Tongue (tissue), 2 donors: ENCODE results near the gene GFER. TPM values are rescaled to one million over a fixed set of nuclear protein-coding genes. Genes with fewer than 3 reads are reported as not detected.
"Not testable (repeated sequence)": the region's sequence is repeated elsewhere in the genome, so short reads cannot be mapped to it uniquely, and the experiment has no call there.

ENCODE experiments used
- DNase-seq: peaks from one replicate; pipeline ENCODE4 v3.0.0-alpha.2; 2015
- total RNA-seq: library from RNA; depleted of rRNA; stranded (reverse); fragments of >200 nt; gene quantifications from one replicate; pipeline ENCODE4 v1.2.3, GENCODE V29; 2014

Gene GFER
- total RNA-seq, 1 donor from 2014 or later = 10.2 TPM

- peak; percentile 57 for DNase-seq
Measured at GRCh38 chr16:2026461-2027023, 42.5 kb downstream of the GFER start, which contains the start of gene NHERF2. NHERF2 (plus strand) TSS chr16:2026902; CDS start chr16:2027006, 104 bp downstream.

DNA sequence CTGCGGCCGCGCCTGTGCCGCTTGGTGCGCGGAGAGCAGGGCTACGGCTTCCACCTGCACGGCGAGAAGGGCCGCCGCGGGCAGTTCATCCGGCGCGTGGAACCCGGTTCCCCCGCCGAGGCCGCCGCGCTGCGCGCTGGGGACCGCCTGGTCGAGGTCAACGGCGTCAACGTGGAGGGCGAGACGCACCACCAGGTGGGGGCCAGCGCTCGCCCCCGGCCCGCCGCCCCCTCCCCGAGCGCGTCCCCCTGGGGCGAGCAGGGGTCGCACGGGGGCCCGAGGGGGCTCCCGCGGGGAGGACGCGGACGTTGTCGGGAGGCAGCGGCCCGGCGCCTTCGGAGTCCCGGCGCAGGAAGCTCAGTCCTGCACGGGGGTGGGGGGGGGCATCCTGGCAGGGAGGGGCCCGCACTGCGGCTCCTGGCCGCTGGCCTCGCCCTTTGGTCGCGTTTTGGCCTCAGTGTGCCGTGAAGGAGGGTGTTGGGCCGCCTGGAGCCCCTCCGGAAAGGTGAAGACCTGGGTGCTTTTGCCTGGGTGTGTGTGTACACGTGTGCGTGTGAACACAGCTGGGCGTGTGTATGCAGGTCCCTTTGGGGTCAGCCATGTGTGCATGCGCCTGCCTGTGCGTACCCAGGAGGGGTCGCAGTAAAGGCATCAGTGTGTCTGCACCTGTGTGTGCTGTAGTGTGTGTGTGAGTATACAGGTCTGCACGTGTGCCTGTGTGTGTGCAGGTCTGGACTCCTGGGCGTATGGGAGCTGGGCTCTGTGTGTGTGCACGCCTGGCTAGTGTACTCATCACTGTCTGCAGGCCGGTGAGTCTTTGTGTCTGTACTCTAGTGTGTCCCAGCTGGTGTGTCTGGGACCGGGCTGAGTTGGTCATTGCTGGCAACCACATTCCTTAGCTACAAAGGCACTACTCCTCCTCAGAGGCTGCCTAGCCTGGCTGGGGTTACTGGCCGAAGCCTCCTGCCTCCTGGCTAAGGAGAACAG lies 43.3 kb downstream of the GFER start:
- peak; percentile 15 for DNase-seq

DNA sequence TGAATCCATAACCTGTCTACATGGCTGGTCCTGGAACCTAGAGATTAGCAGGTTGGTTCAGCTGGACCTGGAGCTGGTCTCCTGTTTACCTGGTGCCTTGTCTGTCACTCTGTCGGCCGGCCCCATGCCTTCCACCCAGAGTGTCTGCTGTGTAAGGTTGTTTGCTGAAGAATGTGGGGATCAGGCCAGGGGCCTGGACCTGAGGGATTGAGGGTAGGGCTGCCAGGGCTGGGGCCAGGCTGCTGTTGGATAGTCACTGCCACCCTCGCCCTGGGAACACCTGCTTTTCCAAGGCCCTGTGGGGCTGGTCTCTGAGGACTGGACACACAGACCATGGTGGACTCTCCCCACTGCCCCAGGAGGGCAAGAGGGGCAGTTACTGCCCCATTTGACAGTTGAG lies 44.2 kb downstream of the GFER start:
- no peak for DNase-seq

- no peak for DNase-seq
Measured at GRCh38 chr16:2028620-2029220, 44.7 kb downstream of the GFER start.

- no peak for DNase-seq
Measured at GRCh38 chr16:2029350-2029749, 45.4 kb downstream of the GFER start.

DNA sequence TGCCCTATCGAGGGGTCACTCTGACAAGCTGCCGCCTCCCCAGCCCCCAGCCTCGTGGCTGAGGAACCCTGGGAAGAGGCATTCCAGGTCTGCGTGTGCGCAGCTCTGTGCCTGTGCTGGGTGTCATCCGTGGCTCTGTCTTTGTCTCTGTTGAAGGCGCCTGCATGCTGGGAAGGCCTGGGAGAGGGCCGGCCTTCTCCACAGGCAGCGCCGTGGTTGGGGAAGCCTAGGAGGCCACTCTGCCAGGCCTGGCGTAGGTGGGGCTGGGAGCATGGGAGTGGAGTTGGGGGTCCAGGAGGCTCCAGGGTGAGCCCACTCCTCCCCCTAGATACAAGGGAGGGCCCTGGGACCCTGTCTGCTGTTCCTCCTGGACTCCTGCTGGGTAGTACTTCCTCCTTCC lies 46.0 kb downstream of the GFER start:
- no peak for DNase-seq

DNA sequence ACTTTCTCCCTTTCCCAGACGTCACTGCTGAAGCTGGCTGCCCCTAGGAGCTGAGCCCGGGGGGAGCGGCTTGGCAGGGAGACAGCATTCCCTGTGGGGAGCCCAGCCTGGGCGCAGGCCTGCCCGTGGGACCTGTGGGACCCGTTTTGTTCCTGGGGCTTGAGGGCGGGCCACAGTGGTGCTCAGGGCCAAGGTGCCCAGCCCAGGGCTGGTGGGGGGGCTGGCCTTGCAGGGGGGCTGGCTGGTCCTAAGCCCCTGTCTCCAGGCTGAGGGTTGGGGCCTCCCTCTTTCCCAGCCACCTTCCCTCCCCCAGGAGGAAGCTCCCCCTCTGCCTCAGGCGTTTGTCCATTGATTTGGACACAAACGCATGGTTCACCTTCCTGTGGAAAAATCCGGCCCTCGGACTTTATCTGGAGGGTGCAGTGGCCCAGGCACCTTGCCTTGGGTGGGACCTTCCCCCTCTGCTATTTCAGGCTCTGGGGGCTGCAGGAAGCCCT lies 47.1 kb downstream of the GFER start:
- DNase-seq = no peak

GRCh38 chr16:2032285-2033056 lies 48.5 kb downstream of the GFER start:
- DNase-seq = peak; percentile 47

DNA sequence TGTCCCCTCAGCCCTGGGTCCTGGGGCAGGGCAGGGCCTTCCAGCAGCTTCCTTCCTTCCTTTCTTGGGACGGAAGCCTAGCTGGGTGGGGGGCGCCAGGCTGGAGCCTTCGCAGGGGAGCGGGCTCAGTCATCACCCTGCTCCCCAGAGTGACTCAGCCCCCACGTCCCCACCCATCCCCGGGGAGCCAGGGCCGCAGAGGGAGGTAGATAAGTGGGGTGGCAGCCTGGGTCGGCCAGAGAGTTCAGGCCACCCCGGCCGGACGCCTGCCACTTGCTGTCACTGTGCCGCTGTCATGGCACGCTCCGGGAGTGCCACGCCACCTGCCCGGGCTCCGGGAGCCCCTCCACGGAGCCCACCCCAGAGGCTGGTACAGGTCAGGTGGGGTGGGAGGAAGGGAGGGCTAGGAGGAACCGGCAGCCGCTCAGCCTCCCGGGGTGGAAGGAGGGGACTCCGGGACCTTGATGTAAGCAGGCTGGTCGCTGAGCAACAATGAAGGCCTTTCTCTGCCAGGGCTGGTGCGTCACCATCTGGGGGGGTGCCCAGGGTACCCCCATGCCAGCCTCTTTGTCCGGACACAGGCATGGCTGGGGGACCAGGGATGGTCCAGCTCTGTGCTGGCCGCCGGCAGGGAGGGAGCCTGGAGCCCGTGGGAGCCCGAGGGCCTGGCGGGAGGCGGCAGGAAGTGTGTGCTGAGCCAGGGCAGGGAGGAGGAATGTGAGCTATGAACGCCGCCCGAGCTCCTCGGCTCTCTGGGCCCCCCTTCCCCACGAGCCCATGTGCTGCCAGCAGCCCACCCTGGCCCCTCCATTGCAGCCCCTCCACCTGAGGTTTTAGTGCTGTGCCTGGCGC lies 49.3 kb downstream of the GFER start:
- peak; percentile 75 for DNase-seq

- DNase-seq = not testable (repeated sequence)
Measured at GRCh38 chr16:2033909-2034695, 50.1 kb downstream of the GFER start.

DNA sequence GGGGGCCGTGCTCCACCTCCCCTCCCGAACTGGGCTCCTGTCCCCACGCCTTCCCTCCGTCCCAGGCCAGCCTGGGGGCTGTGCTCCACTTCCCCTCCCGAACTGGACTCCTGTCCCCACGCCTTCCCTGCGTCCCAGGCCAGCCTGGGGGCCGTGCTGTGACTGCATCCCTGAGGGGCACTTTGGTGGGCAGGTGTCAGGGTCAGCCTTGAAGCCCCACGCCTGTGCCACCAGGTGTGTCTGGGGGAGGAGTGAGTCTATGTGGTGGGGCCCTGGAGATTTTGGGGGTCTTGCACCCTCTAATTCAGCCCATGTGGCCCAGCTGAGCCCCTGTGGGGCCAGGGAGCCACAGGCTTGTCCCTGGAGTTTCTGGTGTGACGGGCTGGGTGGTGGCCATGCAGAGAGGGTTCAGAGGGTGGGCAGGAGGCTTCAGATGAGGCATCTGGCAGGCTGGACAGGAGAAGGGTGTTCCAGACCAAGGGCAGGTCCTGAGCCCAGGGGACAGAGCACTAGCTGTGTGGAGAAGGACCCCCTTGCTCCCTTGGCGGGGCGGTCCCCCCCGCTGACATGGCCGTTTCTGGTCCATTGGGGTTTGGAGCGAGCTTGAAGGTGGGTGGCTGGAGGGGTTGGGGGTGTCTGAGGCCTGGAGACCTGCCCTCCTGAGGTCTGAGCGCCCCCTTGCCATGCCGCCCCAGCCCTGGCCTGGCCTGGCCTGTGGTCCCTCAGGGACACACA lies 50.9 kb downstream of the GFER start:
- DNase-seq = no peak

GRCh38 chr16:2035431-2036199 lies 51.6 kb downstream of the GFER start:
- DNase-seq = peak; percentile 81

- DNase-seq = no peak
Measured at GRCh38 chr16:2036200-2036966, 52.4 kb downstream of the GFER start.

DNA sequence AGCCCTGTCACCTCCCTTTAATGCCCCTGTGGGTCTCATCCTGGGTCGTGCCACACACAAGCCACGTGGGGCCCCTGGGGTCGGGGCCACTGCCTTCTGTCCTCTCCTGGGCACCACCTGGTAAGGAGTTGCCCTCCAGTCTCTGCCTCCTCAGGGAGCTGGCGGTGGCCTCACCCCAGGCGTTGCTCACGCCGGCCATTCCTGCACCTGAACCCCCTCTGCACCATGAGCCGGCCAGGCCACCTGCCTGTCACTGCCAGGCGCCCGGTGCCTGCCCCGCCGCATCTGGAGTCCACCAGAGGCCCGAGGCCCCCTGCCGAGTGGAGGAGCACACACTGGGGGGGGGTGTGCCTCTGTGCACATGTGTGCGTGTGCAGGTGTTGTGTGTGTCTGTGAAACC lies 53.1 kb downstream of the GFER start:
- no peak for DNase-seq
